ENCODE measurements around the gene ERP44.

DNA sequence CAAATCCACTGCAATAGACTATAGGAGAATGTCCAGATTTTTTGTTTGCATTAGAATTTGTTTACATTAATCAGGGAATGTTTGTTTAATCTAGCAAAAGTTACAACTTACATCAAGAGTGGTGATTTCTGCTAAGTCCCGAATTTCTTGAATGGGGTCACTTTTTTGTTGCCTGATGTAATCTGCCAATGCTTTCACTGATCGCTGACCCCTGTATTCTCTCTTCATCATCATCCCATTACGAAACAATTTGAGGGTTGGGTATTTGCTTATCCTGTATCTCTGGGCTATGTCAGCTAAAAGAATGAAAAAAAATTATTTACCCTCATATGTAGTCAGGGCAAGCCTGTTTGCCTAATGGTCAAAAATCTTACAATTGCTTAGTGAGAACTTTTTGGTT is 76.9 kb downstream of the ERP44 start:
- TF ChIP-seq, protein P1, sequence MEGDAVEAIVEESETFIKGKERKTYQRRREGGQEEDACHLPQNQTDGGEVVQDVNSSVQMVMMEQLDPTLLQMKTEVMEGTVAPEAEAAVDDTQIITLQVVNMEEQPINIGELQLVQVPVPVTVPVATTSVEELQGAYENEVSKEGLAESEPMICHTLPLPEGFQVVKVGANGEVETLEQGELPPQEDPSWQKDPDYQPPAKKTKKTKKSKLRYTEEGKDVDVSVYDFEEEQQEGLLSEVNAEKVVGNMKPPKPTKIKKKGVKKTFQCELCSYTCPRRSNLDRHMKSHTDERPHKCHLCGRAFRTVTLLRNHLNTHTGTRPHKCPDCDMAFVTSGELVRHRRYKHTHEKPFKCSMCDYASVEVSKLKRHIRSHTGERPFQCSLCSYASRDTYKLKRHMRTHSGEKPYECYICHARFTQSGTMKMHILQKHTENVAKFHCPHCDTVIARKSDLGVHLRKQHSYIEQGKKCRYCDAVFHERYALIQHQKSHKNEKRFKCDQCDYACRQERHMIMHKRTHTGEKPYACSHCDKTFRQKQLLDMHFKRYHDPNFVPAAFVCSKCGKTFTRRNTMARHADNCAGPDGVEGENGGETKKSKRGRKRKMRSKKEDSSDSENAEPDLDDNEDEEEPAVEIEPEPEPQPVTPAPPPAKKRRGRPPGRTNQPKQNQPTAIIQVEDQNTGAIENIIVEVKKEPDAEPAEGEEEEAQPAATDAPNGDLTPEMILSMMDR (IDR thresholded peaks at IDR 0.05), result no peak
- TF ChIP-seq POLR2A (IDR thresholded peaks at IDR 0.05), result no peak

Measured in breast epithelium (tissue), 3 donors.